HCT116 (cell line): ENCODE results near the gene MGAT4A. TPM values are rescaled to one million over a fixed set of nuclear protein-coding genes. Genes with fewer than 3 reads are reported as not detected.

Source experiments
- ATAC-seq: fragments of 200-7000 bp; cut with Tn5 transposase; 2 replicates; pipeline ENCODE4 v1.9.1; 2020; ENCODE audit warnings: mild to moderate bottlenecking, moderate library complexity
- BruUV-seq: library from RNA; stranded (reverse); fragments of 400-500 nt; replicated peaks from 2 replicates; lab custom pipeline; 2021; lab: Mats Ljungman, UMichigan
- CTCF ChIA-PET: fragments of 300-600 bp; sonication (Branson Sonifier 250); formaldehyde crosslinking; loops from one replicate; lab custom pipeline; 2021; ENCODE audit warnings: antibody characterized with exemption; lab: Charles Lee
- POLR2A ChIA-PET: fragments of 300-600, 350-600 bp; sonication (Branson Sonifier 250); formaldehyde crosslinking; loops from one replicate; lab custom pipeline; 2021; ENCODE audit warnings: antibody characterized with exemption; lab: Charles Lee
- RAD21 ChIA-PET, 2 experiments: fragments of 300-600 bp; sonication (Branson Sonifier 250); formaldehyde crosslinking; loops; one replicate each; lab custom pipeline; 2023; ENCODE audit warnings: low total read pairs in 2 of 2; ENCODE audit not compliant: uncharacterized antibody in 2 of 2, unreplicated experiment in 2 of 2, low non-redundant PET in 1 of 2; lab: Charles Lee
- DNase-seq: peaks from one replicate; pipeline ENCODE4 v3.0.0-alpha.2; 2010; ENCODE audit warnings: low read depth, low spot score
- H2AFZ ChIP-seq: fragments of 200-600 bp; shearing (Covaris generic), sonication (generic); 2 replicates; pipeline ENCODE4 v1.6.1; 2017; ENCODE audit warnings: low read depth, mixed run types, mixed read lengths, antibody characterized with exemption, low read length; ENCODE audit not compliant: poor library complexity, severe bottlenecking
- H3K27ac ChIP-seq: 2 replicates; pipeline ENCODE4 v1.5.1; 2012; ENCODE audit warnings: low read depth, low read length
- H3K27me3 ChIP-seq: fragments of 200-600 bp; sonication (generic); 2 replicates; pipeline ENCODE4 v1.6.1; 2016; ENCODE audit warnings: mixed run types, low read length, mixed read lengths; ENCODE audit not compliant: insufficient read depth
- H3K36me3 ChIP-seq, 2 experiments: fragments of 200-500 bp in 1 of 2; fragments of 200-600 bp in 1 of 2; sonication (Bioruptor generic) in 1 of 2; sonication (generic) in 1 of 2; 2 replicates each; pipeline versions ENCODE4 v1.5.1 to v1.6.1; 2014 to 2016; ENCODE audit warnings: low read length in 2 of 2, inconsistent platforms in 1 of 2, mixed read lengths in 1 of 2, mixed run types in 1 of 2; ENCODE audit not compliant: insufficient read depth in 2 of 2, control insufficient read depth in 1 of 2
- H3K4me1 ChIP-seq, 2 experiments: fragments of 200-600 bp in 1 of 2; sonication (generic) in 1 of 2; 2 replicates each; pipeline versions ENCODE4 v1.5.1 to v1.6.1; 2012 to 2017; ENCODE audit warnings: low read length in 2 of 2, inconsistent platforms in 1 of 2, mild to moderate bottlenecking in 1 of 2, mixed read lengths in 1 of 2, mixed run types in 1 of 2, moderate library complexity in 1 of 2; ENCODE audit not compliant: insufficient read depth in 2 of 2, control insufficient read depth in 1 of 2
- H3K4me2 ChIP-seq: fragments of 200-600 bp; sonication (generic); 2 replicates; pipeline ENCODE4 v1.6.1; 2017; ENCODE audit warnings: mixed run types, low read length, mixed read lengths
- H3K4me3 ChIP-seq, 2 experiments: fragments of 200-600 bp in 1 of 2; sonication (generic) in 1 of 2; replicated peaks in 1 of 2; 2 replicates each; pipeline ENCODE4 v1.5.1; 2011 to 2016; ENCODE audit warnings: low read length in 2 of 2, control low read depth in 1 of 2, low read depth in 1 of 2, mild to moderate bottlenecking in 1 of 2, mixed read lengths in 1 of 2, mixed run types in 1 of 2
- H3K79me2 ChIP-seq: fragments of 200-600 bp; sonication (generic); 2 replicates; pipeline ENCODE4 v1.6.1; 2017; ENCODE audit warnings: mild to moderate bottlenecking, mixed run types, low read length, moderate library complexity, mixed read lengths; ENCODE audit not compliant: insufficient read depth
- H3K9ac ChIP-seq: fragments of 200-600 bp; sonication (generic); 2 replicates; pipeline ENCODE4 v1.6.1; 2016; ENCODE audit warnings: low read length, mixed read lengths
- H3K9me2 ChIP-seq: fragments of 200-600 bp; sonication (generic), shearing (Covaris generic); 2 replicates; pipeline ENCODE4 v1.6.1; 2017; ENCODE audit warnings: mixed run types, mild to moderate bottlenecking, moderate library complexity; ENCODE audit not compliant: insufficient read depth
- H3K9me3 ChIP-seq, 2 experiments: fragments of 200-500 bp in 1 of 2; fragments of 200-600 bp in 1 of 2; sonication (Bioruptor generic) in 1 of 2; sonication (generic) in 1 of 2; 2 replicates each; pipeline ENCODE4 v1.6.1; 2014 to 2017; ENCODE audit warnings: low read length in 2 of 2, mixed read lengths in 2 of 2, inconsistent platforms in 1 of 2, low read depth in 1 of 2, mild to moderate bottlenecking in 1 of 2, mixed run types in 1 of 2, moderate library complexity in 1 of 2; ENCODE audit not compliant: control insufficient read depth in 1 of 2, insufficient read depth in 1 of 2
- H4K20me1 ChIP-seq: fragments of 200-600 bp; sonication (generic), shearing (Covaris generic); 2 replicates; pipeline ENCODE4 v1.6.1; 2017; ENCODE audit warnings: mixed run types, mild to moderate bottlenecking, moderate library complexity; ENCODE audit not compliant: insufficient read depth
- EGR1 ChIP-seq: IDR thresholded peaks from 2 replicates; pipeline ENCODE4 v1.6.1; 2012; ENCODE audit warnings: low read depth
- ELF1 ChIP-seq: IDR thresholded peaks from 2 replicates; pipeline ENCODE4 v1.6.1; 2012; ENCODE audit warnings: low read depth, borderline replicate concordance
- FOSL1 ChIP-seq: IDR thresholded peaks from 2 replicates; pipeline ENCODE4 v1.6.1; 2012; ENCODE audit warnings: low read depth
- JUND ChIP-seq: IDR thresholded peaks from 2 replicates; pipeline ENCODE4 v1.6.1; 2012
- POLR2A ChIP-seq: IDR thresholded peaks from 2 replicates; pipeline ENCODE4 v1.7.0; 2011; ENCODE audit warnings: borderline replicate concordance; ENCODE audit not compliant: insufficient read depth, insufficient read length; ENCODE audit errors: extremely low read depth
- RAD21 ChIP-seq: IDR thresholded peaks from 2 replicates; pipeline ENCODE4 v1.6.1; 2012; ENCODE audit warnings: low read depth, mild to moderate bottlenecking
- SRF ChIP-seq: IDR thresholded peaks from 2 replicates; pipeline ENCODE4 v1.6.1; 2012; ENCODE audit warnings: low read depth
- ZNF274 ChIP-seq: fragments of 200-500 bp; sonication (Bioruptor generic); IDR thresholded peaks from 2 replicates; pipeline ENCODE4 v1.6.1; 2014; ENCODE audit warnings: mild to moderate bottlenecking, low read depth, low read length, inconsistent platforms
- intact Hi-C: fragments of 100-400 bp; cut with micrococcal nuclease; formaldehyde crosslinking; loops from 2 replicates; pipeline ENCODE4 v1.10.0; 2022
- total RNA-seq: library from RNA; stranded (reverse); gene quantifications from one replicate; pipeline ENCODE4 v1.2.1, GENCODE V29; 2021; ENCODE audit not compliant: unreplicated experiment
- TF ChIP-seq, protein P1 (sequence below): IDR thresholded peaks from 2 replicates; pipeline ENCODE4 v1.6.1; 2012; ENCODE audit warnings: low read depth
- TF ChIP-seq, protein P2 (sequence below): IDR thresholded peaks from 2 replicates; pipeline ENCODE4 v1.6.1; 2011; ENCODE audit warnings: mild to moderate bottlenecking, low read length, moderate library complexity; ENCODE audit not compliant: insufficient replicate concordance; ENCODE audit errors: extremely low read depth

MGAT4A gene
- total RNA-seq, 1 experiment from 2014 or later, result 10.2 TPM

DNA sequence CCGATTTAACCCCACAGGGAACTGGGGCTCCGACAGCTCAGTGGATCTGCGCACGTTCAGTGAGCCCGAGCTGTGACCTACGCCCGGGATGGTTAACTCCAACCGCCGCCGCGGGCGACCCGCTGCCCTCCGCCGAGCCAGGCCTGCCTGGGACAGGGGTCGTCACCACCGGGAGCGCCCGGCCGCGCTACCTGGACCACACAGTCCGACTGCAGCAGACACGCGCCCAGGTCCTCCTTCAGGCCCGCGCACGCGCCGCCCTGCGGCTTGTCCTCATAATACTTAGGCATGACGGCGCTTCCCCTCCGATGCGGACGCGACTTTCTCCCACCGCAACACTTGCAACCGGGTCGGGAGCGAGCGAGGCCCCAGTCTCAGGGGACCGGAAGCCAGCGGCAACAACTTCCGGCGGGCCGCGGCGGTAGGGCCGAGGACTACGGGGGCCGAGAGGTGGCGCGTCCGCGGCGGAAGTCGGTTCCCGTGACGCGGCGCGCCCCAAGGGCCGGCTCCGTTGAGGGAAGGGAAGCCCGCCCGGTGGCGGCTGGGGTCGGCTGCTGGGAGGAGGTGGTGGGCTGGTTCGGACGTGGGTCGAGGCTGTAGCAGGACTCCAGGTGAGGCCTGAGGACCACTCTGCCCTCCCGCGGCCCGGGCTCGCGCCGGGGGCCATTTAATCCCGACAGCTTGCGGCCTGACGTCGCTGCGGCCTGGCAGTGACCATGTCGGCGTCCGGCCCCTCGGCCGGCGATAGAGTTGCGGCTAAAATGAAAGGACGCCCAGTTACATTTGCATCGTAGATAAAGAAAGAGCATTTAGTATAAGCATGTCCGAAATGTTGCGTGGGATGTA is 122.6 kb downstream of the MGAT4A start, which contains the start of the genes COA5 and UNC50 (continued):
- TF ChIP-seq, protein P1, sequence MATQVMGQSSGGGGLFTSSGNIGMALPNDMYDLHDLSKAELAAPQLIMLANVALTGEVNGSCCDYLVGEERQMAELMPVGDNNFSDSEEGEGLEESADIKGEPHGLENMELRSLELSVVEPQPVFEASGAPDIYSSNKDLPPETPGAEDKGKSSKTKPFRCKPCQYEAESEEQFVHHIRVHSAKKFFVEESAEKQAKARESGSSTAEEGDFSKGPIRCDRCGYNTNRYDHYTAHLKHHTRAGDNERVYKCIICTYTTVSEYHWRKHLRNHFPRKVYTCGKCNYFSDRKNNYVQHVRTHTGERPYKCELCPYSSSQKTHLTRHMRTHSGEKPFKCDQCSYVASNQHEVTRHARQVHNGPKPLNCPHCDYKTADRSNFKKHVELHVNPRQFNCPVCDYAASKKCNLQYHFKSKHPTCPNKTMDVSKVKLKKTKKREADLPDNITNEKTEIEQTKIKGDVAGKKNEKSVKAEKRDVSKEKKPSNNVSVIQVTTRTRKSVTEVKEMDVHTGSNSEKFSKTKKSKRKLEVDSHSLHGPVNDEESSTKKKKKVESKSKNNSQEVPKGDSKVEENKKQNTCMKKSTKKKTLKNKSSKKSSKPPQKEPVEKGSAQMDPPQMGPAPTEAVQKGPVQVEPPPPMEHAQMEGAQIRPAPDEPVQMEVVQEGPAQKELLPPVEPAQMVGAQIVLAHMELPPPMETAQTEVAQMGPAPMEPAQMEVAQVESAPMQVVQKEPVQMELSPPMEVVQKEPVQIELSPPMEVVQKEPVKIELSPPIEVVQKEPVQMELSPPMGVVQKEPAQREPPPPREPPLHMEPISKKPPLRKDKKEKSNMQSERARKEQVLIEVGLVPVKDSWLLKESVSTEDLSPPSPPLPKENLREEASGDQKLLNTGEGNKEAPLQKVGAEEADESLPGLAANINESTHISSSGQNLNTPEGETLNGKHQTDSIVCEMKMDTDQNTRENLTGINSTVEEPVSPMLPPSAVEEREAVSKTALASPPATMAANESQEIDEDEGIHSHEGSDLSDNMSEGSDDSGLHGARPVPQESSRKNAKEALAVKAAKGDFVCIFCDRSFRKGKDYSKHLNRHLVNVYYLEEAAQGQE, result no peak
- TF ChIP-seq EGR1, result 0 out of 2 replicates have a peak, but pooled peaks have one; percentile 22

DNA sequence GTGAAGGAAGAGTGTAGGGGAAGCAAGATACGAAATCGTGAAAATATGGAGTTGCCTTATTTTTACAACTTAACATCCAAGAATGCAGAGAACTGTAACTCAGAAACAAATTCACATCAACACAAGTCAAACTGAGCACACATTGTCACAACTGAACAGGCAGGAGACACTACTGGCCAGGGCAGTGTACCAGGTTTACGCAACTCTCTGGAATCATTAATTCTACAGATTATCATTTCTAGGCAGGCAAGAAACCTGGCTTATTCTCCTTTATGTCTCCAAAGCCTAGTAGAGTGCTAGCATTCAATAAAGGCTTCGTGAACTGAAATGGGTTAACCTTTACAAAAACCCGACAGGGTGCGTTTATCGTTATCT is 123.2 kb downstream of the MGAT4A start:
- Histone ChIP-seq H3K9me3 (no peaks in the 10 kb centered on the region), H3K9ac (peak overlapping the region; percentile 96), H3K27ac (peak overlapping the region; percentile 77), H3K79me2 (peaks cover 78% of the 10 kb centered on the region), H4K20me1 (no peaks in the 10 kb centered on the region; the same call in 1 of the 2 replicates), H3K4me2 (peak overlapping the region; percentile 95), H3K36me3 (peaks cover 17 to 22% of the 10 kb centered on the region in 2 experiments; a peak in 3 of 4 replicates), H3K27me3 (no peaks in the 10 kb centered on the region), H2AFZ (no peak overlapping the region), H3K4me3 (peak overlapping the region; percentile 51 to 95), H3K4me1 (peaks cover 7 to 22% of the 10 kb centered on the region in 2 experiments; a peak in 3 of 4 replicates), H3K9me2 (no peaks in the 10 kb centered on the region)
- ATAC-seq (peak; percentile 5; the same call in 1 of the 2 replicates), DNase-seq (no peak)
- no peak for TF ChIP-seq ELF1
- no peak for TF ChIP-seq JUND
- no peak for TF ChIP-seq RAD21
- TF ChIP-seq SRF, result no peak
- no peak for TF ChIP-seq POLR2A
- TF ChIP-seq FOSL1, result no peak
- TF ChIP-seq, protein P2, sequence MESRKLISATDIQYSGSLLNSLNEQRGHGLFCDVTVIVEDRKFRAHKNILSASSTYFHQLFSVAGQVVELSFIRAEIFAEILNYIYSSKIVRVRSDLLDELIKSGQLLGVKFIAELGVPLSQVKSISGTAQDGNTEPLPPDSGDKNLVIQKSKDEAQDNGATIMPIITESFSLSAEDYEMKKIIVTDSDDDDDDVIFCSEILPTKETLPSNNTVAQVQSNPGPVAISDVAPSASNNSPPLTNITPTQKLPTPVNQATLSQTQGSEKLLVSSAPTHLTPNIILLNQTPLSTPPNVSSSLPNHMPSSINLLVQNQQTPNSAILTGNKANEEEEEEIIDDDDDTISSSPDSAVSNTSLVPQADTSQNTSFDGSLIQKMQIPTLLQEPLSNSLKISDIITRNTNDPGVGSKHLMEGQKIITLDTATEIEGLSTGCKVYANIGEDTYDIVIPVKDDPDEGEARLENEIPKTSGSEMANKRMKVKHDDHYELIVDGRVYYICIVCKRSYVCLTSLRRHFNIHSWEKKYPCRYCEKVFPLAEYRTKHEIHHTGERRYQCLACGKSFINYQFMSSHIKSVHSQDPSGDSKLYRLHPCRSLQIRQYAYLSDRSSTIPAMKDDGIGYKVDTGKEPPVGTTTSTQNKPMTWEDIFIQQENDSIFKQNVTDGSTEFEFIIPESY, result no peak
- no peak for TF ChIP-seq ZNF274
- BruUV-seq, result TSS peak; percentile 51
- POLR2A ChIA-PET, result no interaction called here
- intact Hi-C loops, result no loop called here
- RAD21 ChIA-PET, result no interaction called here
- CTCF ChIA-PET, result no interaction called here
